Common myeloid progenitor, CD34-positive (primary cell): ENCODE measurements around the gene MAP2K6.
A peak's percentile ranks its signal among the peaks of the same experiment; 100 is the strongest.

Experiments
- CTCF ChIA-PET: fragments of 350-600 bp; sonication (Branson Sonifier 250); formaldehyde crosslinking; loops from one replicate; lab custom pipeline; 2021; ENCODE audit warnings: antibody characterized with exemption; lab: Charles Lee
- POLR2A ChIA-PET: fragments of 350-600 bp; sonication (Branson Sonifier 250); formaldehyde crosslinking; loops from one replicate; lab custom pipeline; 2021; ENCODE audit warnings: antibody characterized with exemption; lab: Charles Lee
- DNase-seq, 3 donors: peaks; one replicate each; pipeline versions ENCODE4 v3.0.0 to v3.0.0-alpha.2; 2013
- H3K27ac ChIP-seq, 2 experiments: 1 replicate in 1 of 2; 2 replicates in 1 of 2; pipeline ENCODE4 v1.7.0; 2013; ENCODE audit warnings: inconsistent platforms in 2 of 2, low read length in 2 of 2, mild to moderate bottlenecking in 2 of 2, low read depth in 1 of 2, moderate library complexity in 1 of 2; ENCODE audit not compliant: severe bottlenecking in 2 of 2, insufficient read depth in 1 of 2, poor library complexity in 1 of 2
- H3K27me3 ChIP-seq, 5 experiments: replicated peaks in 2 of 5; 1 replicate in 3 of 5; 2 replicates in 2 of 5; pipeline versions ENCODE4 v1.6.1 to v1.7.0; 2013; ENCODE audit warnings: low read length in 4 of 5, mild to moderate bottlenecking in 2 of 5, moderate library complexity in 2 of 5, inconsistent platforms in 1 of 5; ENCODE audit not compliant: insufficient read depth in 5 of 5, control insufficient read depth in 4 of 5
- H3K36me3 ChIP-seq, 4 experiments: 1 replicate in 2 of 4; 2 replicates in 2 of 4; pipeline versions ENCODE4 v1.6.1 to v1.7.0; 2013; ENCODE audit warnings: low read length in 3 of 4, control low read depth in 1 of 4, mild to moderate bottlenecking in 1 of 4; ENCODE audit not compliant: control insufficient read depth in 4 of 4, insufficient read depth in 4 of 4
- H3K4me1 ChIP-seq, 4 experiments: 1 replicate in 3 of 4; 2 replicates in 1 of 4; pipeline versions ENCODE4 v1.6.1 to v1.7.1; 2013; ENCODE audit warnings: low read length in 3 of 4, mild to moderate bottlenecking in 3 of 4, control low read depth in 1 of 4, inconsistent platforms in 1 of 4, moderate library complexity in 1 of 4; ENCODE audit not compliant: control insufficient read depth in 4 of 4, insufficient read depth in 4 of 4; ENCODE audit errors: control extremely low read depth in 1 of 4
- H3K4me3 ChIP-seq, 7 experiments: 1 replicate in 4 of 7; 2 replicates in 3 of 7; pipeline versions ENCODE4 v1.5.1 to v1.7.0; 2013; ENCODE audit warnings: mild to moderate bottlenecking in 7 of 7, low read length in 6 of 7, moderate library complexity in 6 of 7, inconsistent platforms in 2 of 7, low read depth in 2 of 7, control low read depth in 1 of 7; ENCODE audit not compliant: insufficient read depth in 4 of 7, control insufficient read depth in 1 of 7; ENCODE audit errors: extremely low read depth in 1 of 7
- H3K9me3 ChIP-seq, 5 experiments: 1 replicate in 4 of 5; 2 replicates in 1 of 5; pipeline versions ENCODE4 v1.6.1 to v1.7.1; 2013; ENCODE audit warnings: low read length in 4 of 5, mild to moderate bottlenecking in 2 of 5, inconsistent platforms in 1 of 5, low read depth in 1 of 5, moderate library complexity in 1 of 5; ENCODE audit not compliant: control insufficient read depth in 4 of 5, insufficient read depth in 2 of 5; ENCODE audit errors: control extremely low read depth in 1 of 5
- WGBS: methylation state at CpG from one replicate; pipeline ENCODE4 v1.1.5; 2013; ENCODE audit not compliant: insufficient coverage; 5-methylcytosine and 5-hydroxymethylcytosine counted together

The MAP2K6 gene

GRCh38 chr17:69411766-69412165 lies 2.7 kb upstream of the MAP2K6 start:
- ChIA-PET POLR2A (no interaction called here), CTCF (interaction anchor here (1.3 kb wide), 1 partner anchor 16 kb away, joined by 4 read pairs; no protein-coding TSS in a partner anchor)
- Histone ChIP-seq H3K4me3 (no peak overlapping the region), H3K4me1 (peaks cover 12 to 25% (median 22%) of the 10 kb centered on the region in 4 experiments), H3K9me3 (peaks cover 0 to 3% (median 0%) of the 10 kb centered on the region in 5 experiments), H3K36me3 (no peaks in the 10 kb centered on the region), H3K27ac (no peak overlapping the region), H3K27me3 (no peaks in the 10 kb centered on the region)
- DNase-seq, result no peak
- WGBS, result 82% methylated on average over 3 of the region's 4 CpGs

- ChIA-PET POLR2A (no interaction called here), CTCF (interaction anchor here (1.0 to 1.3 kb wide), 2 partner anchors 8 to 17 kb away, joined by 3 to 4 read pairs; no protein-coding TSS in a partner anchor)
- peaks cover 12 to 25% (median 22%) of the 10 kb centered on the region in 4 experiments for H3K4me1 ChIP-seq
- no peak for DNase-seq
- H3K27ac ChIP-seq, result no peak overlapping the region
- no peaks in the 10 kb centered on the region for H3K36me3 ChIP-seq
- no peaks in the 10 kb centered on the region for H3K27me3 ChIP-seq
- WGBS, result 89% methylated on average over 4 of the region's 4 CpGs
- H3K9me3 ChIP-seq, result peaks cover 0 to 3% (median 0%) of the 10 kb centered on the region in 5 experiments
- no peak overlapping the region for H3K4me3 ChIP-seq
These were observed 2.2 kb upstream of the MAP2K6 start for GRCh38 chr17:69412251-69412671.

- WGBS, result 14% methylated on average over 4 of the region's 6 CpGs
- Histone ChIP-seq H3K9me3 (peaks cover 0 to 3% (median 0%) of the 10 kb centered on the region in 5 experiments), H3K4me1 (peaks cover 12 to 28% (median 22%) of the 10 kb centered on the region in 4 experiments), H3K27me3 (no peaks in the 10 kb centered on the region), H3K4me3 (peak overlapping the region in 6 of 7 experiments; percentile 78 to 99 (median 84)), H3K36me3 (no peaks in the 10 kb centered on the region), H3K27ac (no peak overlapping the region)
- CTCF ChIA-PET, result interaction anchor here (2.1 kb wide), 1 partner anchor 20 kb away, joined by 6 read pairs; no protein-coding TSS in a partner anchor
- no peak for DNase-seq
- POLR2A ChIA-PET, result no interaction called here
These were observed 934 bp downstream of the MAP2K6 start for GRCh38 chr17:69415431-69415830.

- CTCF ChIA-PET, result no interaction called here
- WGBS, result 100% methylated on average over 1 of the region's 5 CpGs
- Histone ChIP-seq H3K4me3 (no peak overlapping the region), H3K27me3 (no peaks in the 10 kb centered on the region), H3K36me3 (no peaks in the 10 kb centered on the region), H3K9me3 (peaks cover 0 to 2% (median 0%) of the 10 kb centered on the region in 5 experiments), H3K27ac (no peak overlapping the region), H3K4me1 (peaks cover 12 to 28% (median 22%) of the 10 kb centered on the region in 4 experiments)
- DNase-seq, result no peak
- POLR2A ChIA-PET, result no interaction called here
These were observed 3.3 kb downstream of the MAP2K6 start for GRCh38 chr17:69417545-69418483.

- CTCF ChIA-PET, result no interaction called here
- POLR2A ChIA-PET, result no interaction called here
- Histone ChIP-seq H3K36me3 (no peaks in the 10 kb centered on the region), H3K27me3 (no peaks in the 10 kb centered on the region), H3K9me3 (peaks cover 0 to 2% (median 0%) of the 10 kb centered on the region in 5 experiments), H3K4me3 (no peak overlapping the region), H3K27ac (no peak overlapping the region), H3K4me1 (peaks cover 16 to 34% (median 25%) of the 10 kb centered on the region in 4 experiments)
- 100% methylated on average over 1 of the region's 2 CpGs for WGBS
- DNase-seq, result no peak
These were observed 4.0 kb downstream of the MAP2K6 start for GRCh38 chr17:69418535-69418934.

- POLR2A ChIA-PET, result no interaction called here
- H3K9me3 ChIP-seq, result peaks cover 0 to 2% (median 0%) of the 10 kb centered on the region in 5 experiments
- H3K4me3 ChIP-seq, result no peak overlapping the region
- CTCF ChIA-PET, result no interaction called here
- no peaks in the 10 kb centered on the region for H3K27me3 ChIP-seq
- H3K36me3 ChIP-seq, result no peaks in the 10 kb centered on the region
- 17% methylated on average over 2 of the region's 5 CpGs for WGBS
- DNase-seq, result peak in 2 of 3 donors; percentile 28 to 49
- peaks cover 0 to 22% (median 10%) of the 10 kb centered on the region in 4 experiments for H3K4me1 ChIP-seq
- no peak overlapping the region for H3K27ac ChIP-seq
These were observed 9.0 kb downstream of the MAP2K6 start for GRCh38 chr17:69423450-69423849.
